ENCODE data around the gene ZNF525. TPM values are rescaled to one million over a fixed set of nuclear protein-coding genes. Genes with fewer than 3 reads are reported as not detected.
A peak's percentile ranks its signal among the peaks of the same experiment; 100 is the strongest.

ZNF525 gene
- total RNA-seq, 1 donor from 2014 or later: 12.6 TPM

- H3K27me3 ChIP-seq (ENCODE audit: control insufficient read depth, insufficient read depth, low read length): no peaks in the 10 kb centered on the region
- H3K36me3 ChIP-seq (ENCODE audit: control insufficient read depth, insufficient read depth, low read length): peaks cover 1% of the 10 kb centered on the region
- no peak for FAIRE-seq
- peak overlapping the region; percentile 83 for H3K4me3 ChIP-seq (ENCODE audit: low read depth, low read length)
- DNase-seq (ENCODE audit: low read depth): peak; percentile 3
- no peak for TF ChIP-seq CTCF (IDR thresholded peaks at IDR 0.05; ENCODE audit: insufficient read depth, low read length, severe bottlenecking)
These were observed 66.7 kb downstream of the ZNF525 start for GRCh38 chr19:53432088-53432661.

Other genes starting within 250 kb of the ZNF525 start
- 3.2 and 8.6 TPM in 2 replicates for gene ZNF415, start 232.8 kb upstream of the ZNF525 start, total RNA-seq
- gene ZNF347, start 206.7 kb upstream of the ZNF525 start, total RNA-seq: 7.2 and 7.9 TPM in 2 replicates
- gene ZNF665, start 172.3 kb upstream of the ZNF525 start, total RNA-seq: 1.6 and 2.8 TPM in 2 replicates
- 8.4 and 15.6 TPM in 2 replicates for gene ZNF677, start 110.8 kb upstream of the ZNF525 start, total RNA-seq
- gene VN1R2, start 107.4 kb upstream of the ZNF525 start, total RNA-seq: not detected in 2 replicates
- not detected in 2 replicates for gene VN1R4, start 98.0 kb upstream of the ZNF525 start, total RNA-seq
- gene ZNF845, start 32.0 kb upstream of the ZNF525 start, total RNA-seq: 11.1 and 11.6 TPM in 2 replicates
- 16.0 and 17.9 TPM in 2 replicates for gene ZNF765, start 29.4 kb downstream of the ZNF525 start, total RNA-seq
- gene ZNF761, start 66.3 kb downstream of the ZNF525 start, total RNA-seq: 14.0 and 15.9 TPM in 2 replicates
- gene ZNF813, start 102.0 kb downstream of the ZNF525 start, total RNA-seq: 3.9 and 4.6 TPM in 2 replicates
- 6.4 and 6.8 TPM in 2 replicates for gene ZNF331, start 172.4 kb downstream of the ZNF525 start, total RNA-seq